Cardiac septum (tissue), 1 donor: Measurements from ENCODE around the gene FILIP1L. TPM values are rescaled to one million over a fixed set of nuclear protein-coding genes. Genes with fewer than 3 reads are reported as not detected.

Experiments
- DNase-seq: peaks from one replicate; pipeline ENCODE4 v3.0.0-alpha.2; 2020; ENCODE audit warnings: low spot score
- intact Hi-C: fragments of 100-400 bp; cut with DNase I; formaldehyde crosslinking; loops from one replicate; pipeline ENCODE4 v1.14.0; 2022
- total RNA-seq: library from RNA; stranded (reverse); fragmentation: NEBNext Ultra II Directional; extraction: Animal tissue kit (Norgen Biotek cat#: 25700); gene quantifications from one replicate; pipeline ENCODE4 v1.2.1, GENCODE V29; 2021
- donor health status: DM: no; HTN: no; CAD: no.

FILIP1L gene
- total RNA-seq, 1 donor from 2014 or later: 120 TPM

DNA sequence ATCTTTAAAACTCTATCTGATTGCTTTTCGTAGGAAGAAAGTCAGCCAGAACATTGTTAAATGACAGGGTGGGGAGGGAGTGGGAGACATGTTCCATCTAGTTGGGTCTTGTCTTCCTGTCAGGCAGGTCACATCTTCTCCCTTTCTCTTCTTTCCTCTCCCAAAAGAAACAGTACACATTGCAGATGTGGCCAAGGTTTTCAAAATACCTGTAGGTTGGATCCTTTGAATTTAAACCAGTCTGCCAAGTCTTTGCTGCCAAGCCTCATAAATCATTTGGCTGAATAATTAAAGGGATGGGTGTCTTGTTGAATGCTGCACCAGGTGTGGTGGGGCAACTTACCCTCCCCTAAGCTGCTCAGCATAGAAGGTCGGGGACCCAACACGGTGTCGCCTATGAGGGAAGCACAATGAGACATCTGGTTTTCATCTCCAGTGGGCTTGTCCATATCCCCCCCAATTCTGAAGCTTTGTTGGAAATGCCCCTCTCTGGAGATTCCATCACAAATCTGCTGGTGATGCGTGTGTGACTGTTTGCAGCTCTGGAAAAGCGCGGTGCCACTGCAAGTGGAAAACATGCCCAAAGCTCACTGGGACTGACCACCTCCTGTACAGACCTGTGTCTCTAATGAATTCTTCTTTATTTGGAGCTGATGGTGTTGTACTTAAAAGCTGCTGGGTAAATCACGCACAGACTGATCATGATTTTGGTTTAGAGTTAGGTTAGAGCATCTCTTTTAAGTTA lies 112.6 kb downstream of the FILIP1L start:
- DNase-seq: no peak
- intact Hi-C loops: no loop called here

- intact Hi-C loops: no loop called here
- DNase-seq: no peak
These were observed 113.2 kb downstream of the FILIP1L start for GRCh38 chr3:100001083-100001482.

DNA sequence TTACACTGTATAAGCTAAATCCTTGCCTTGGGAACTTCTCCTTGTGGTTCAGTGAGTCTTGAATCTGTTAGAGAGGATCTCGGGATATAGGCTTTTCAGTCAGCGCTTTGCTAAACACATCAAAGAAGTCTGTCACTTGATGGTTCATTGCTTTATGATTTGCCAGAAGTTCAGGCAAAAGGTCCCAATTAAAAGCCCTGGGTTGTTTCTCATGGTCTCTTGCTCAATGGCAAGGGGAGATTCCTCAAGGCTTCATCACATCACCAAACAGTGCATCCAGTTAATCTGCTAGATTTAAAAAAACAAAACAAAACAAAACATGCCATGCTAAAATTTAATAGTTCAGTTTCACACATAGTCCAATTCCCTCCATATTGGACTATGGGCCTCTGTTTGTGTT lies 114.8 kb downstream of the FILIP1L start:
- no peak for DNase-seq
- intact Hi-C loops: no loop called here

DNA sequence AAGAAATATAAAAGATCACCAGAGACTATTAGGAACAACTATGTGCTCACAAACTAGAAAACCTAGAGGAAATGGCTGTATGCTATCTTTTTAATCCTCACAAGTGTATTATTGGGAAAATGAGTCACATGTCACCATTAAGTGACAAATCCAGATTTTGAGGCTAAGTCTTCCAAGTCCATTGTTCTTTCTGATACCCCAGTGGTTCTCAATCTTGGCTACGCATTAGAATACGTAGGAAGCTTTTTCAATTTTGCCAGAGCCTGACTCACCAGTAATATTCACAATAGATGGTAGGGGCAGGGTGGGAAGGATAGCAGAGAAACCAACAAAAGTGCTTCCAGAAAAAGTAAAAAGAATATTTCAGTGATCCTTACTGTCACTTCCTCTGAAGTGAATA lies 117.0 kb downstream of the FILIP1L start:
- intact Hi-C loops: no loop called here
- DNase-seq: no peak

GRCh38 chr3:99990179-99990578 lies 124.1 kb downstream of the FILIP1L start:
- intact Hi-C loops: no loop called here
- DNase-seq: no peak

GRCh38 chr3:99984668-99985067 lies 129.6 kb downstream of the FILIP1L start:
- intact Hi-C loops: no loop called here
- no peak for DNase-seq

GRCh38 chr3:99984139-99984538 lies 130.2 kb downstream of the FILIP1L start:
- no peak for DNase-seq
- intact Hi-C loops: no loop called here

GRCh38 chr3:99982650-99983049 lies 131.7 kb downstream of the FILIP1L start:
- intact Hi-C loops: no loop called here

GRCh38 chr3:99981138-99981537 lies 133.2 kb downstream of the FILIP1L start:
- intact Hi-C loops: no loop called here
- no peak for DNase-seq

More at GRCh38 chr3:99982650-99983049, 131.7 kb downstream of the FILIP1L start:
- no peak for DNase-seq

DNA sequence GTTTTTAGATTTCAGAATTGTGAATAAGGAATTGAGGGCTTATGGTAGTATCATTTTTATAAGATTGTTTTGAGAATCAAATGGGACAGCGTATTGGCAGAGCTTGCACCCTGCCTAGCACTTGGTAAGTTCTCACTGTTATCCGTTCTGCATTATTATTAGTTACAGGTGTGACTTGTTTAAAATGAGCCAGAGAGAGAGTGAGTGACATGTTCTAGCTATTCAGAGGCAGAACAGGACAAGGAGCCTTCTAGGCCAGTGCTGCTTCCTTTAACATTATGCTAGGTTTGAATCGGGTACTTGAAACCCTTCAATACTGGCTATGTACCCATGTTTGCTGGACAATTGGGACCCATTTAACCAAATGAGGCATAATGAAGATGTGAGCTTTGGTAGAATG lies 133.7 kb downstream of the FILIP1L start:
- intact Hi-C loops: no loop called here
- DNase-seq: no peak

DNA sequence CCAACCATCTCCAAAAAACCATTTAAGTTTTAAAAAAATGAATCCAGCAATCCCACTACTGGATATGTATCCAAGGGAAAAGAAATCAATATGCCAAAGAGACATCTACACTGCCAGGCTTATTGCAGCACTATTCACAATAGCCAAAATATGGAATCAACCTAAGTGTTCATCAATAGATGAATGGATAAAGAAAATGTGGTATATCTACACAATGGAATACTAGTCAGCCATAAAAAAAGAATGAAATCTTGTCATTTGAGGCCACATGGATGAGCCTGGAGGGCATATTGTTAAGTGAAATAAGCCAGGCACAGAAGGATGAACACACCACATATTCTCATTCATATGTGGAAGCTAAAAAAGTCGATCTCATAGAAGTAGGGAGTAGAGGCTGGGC lies 136.1 kb downstream of the FILIP1L start:
- DNase-seq: no peak
- intact Hi-C loops: no loop called here

DNA sequence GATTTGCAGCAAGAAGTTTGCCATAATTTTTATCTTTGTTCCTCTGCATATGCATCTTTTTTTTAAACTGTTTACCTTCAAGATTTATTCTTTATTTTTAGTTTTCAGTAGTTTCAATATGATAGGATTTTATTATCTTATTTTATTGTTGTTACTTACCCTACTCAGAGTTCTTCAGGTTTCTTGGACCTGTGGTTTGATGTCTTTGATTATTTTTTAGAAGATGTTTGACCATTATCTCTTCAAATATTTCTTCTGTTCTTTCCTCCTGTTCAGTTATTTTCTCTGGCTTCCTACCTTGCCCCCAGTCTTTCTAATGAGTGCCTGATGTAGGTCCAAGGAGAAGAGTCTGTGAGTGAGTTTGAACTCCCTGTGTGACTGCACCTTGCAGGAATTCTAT lies 137.7 kb downstream of the FILIP1L start:
- no peak for DNase-seq
- intact Hi-C loops: no loop called here

GRCh38 chr3:99974989-99975388 lies 139.3 kb downstream of the FILIP1L start:
- intact Hi-C loops: no loop called here
- DNase-seq: no peak

- intact Hi-C loops: no loop called here
- DNase-seq: no peak
These were observed 141.8 kb downstream of the FILIP1L start for GRCh38 chr3:99972380-99973104.

DNA sequence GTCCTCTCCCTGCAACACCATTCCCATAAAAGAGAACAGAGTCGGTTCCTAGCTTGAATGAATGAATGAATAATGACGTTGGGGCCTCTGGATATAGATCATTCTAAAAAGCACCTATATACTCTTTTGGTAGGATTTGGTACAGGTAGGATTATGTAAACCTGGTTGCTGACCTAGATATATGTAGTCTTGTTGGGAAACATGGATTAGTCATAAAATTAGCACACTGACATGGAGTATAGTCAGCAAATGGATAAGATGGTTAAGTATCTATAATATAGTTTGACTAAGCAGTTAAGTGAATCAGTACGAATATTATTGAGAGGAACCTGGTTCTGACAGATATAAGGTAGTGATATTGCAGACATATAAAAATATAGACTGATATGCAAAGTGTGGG lies 142.5 kb downstream of the FILIP1L start:
- intact Hi-C loops: no loop called here

DNA sequence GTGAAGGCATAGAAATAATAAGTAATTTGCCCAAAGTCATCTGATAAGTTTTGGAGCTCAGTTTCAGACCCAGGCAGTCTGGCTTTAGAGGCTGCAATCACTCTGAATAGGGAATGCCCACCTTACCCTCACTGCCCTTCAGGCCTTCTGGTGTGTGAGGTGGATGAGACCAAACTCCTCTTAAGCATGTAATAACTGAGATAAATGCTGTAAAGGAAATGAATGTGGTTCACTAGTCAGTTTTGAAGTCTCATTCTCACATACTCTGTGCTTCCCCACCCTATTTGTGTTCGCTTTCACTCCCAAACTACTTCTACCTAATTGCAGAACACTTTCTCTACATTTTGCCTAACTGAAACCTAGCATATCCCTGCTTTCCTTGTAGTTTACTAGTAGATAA lies 144.1 kb downstream of the FILIP1L start:
- intact Hi-C loops: no loop called here
- no peak for DNase-seq

More for the DNA sequence above, 142.5 kb downstream of the FILIP1L start:
- no peak for DNase-seq

DNA sequence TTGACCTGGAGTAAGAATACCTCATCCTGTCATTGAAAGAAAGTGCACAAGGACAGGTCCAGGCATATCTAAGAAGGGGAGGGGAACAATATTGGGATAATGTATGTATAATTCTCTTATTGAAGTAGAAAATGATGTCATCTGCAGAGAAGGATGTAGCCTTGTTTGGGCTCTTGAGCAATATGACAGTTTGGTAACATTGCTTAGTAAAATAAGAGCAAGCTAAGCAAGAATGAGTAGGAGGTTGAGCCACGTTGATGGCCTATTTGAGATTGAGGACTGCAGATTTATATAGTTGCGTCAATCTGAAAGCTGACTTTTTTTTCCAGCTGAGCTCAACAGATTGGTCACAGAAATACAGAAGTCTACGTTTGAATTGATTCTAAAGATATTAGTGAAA lies 145.2 kb downstream of the FILIP1L start:
- intact Hi-C loops: no loop called here
- DNase-seq: no peak

DNA sequence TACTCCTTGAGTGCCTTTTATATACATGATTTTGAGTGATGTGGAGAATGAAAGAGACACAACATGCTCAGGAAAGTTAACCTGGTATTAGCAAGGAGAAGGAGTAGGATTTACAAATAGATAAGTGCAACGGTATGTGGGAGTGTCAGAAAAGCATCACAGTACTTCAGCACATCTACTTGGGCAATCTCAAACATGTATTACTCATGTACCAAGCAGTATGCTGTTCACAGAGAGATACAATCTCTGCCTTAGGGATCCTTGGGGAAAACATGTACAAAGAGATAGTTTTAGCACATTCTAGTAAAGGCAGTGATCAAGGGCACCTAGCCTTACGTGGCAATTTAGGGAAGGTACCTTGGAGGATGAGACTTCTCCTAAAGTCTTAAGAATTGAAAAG lies 146.5 kb downstream of the FILIP1L start:
- intact Hi-C loops: no loop called here

GRCh38 chr3:99966662-99967416 lies 147.5 kb downstream of the FILIP1L start:
- intact Hi-C loops: no loop called here
- no peak for DNase-seq

More for the DNA sequence above, 146.5 kb downstream of the FILIP1L start:
- DNase-seq: no peak

- intact Hi-C loops: no loop called here
These were observed 148.5 kb downstream of the FILIP1L start for GRCh38 chr3:99965681-99966408.

More at GRCh38 chr3:99965681-99966408, 148.5 kb downstream of the FILIP1L start:
- DNase-seq: no peak
